NCI-H2171 treated with DMSO at 0.1 percent for 48 hours (cell line): ENCODE measurements around the gene GADD45GIP1.
A peak's percentile ranks its signal among the peaks of the same experiment; 100 is the strongest.
"Not testable (repeated sequence)": the region's sequence is repeated elsewhere in the genome, so short reads cannot be mapped to it uniquely, and the experiment has no call there.

Experiments
- DNase-seq: peaks from one replicate; lab custom pipeline; 2025; lab: John Stamatoyannopoulos, UW

GADD45GIP1 gene

GRCh38 chr19:12939975-12940423 is 17.0 kb downstream of the GADD45GIP1 start:
- no peak for DNase-seq

- DNase-seq = no peak
Measured at GRCh38 chr19:12938779-12939601, 18.0 kb downstream of the GADD45GIP1 start.

- peak; percentile 98 for DNase-seq
Measured at GRCh38 chr19:12937927-12938778, 18.9 kb downstream of the GADD45GIP1 start, which contains the start of gene CALR. TSS of gene CALR (plus strand) at chr19:12938609. CDS start at chr19:12938680, 71 bp downstream.

GRCh38 chr19:12937093-12937926 is 19.7 kb downstream of the GADD45GIP1 start:
- peak; percentile 63 for DNase-seq

- DNase-seq = peak; percentile 22
Measured at GRCh38 chr19:12936582-12936981, 20.4 kb downstream of the GADD45GIP1 start.

- DNase-seq = no peak
Measured at GRCh38 chr19:12935071-12935470, 22.0 kb downstream of the GADD45GIP1 start.

- DNase-seq = peak; percentile 92
Measured at GRCh38 chr19:12933287-12934072, 23.5 kb downstream of the GADD45GIP1 start, which contains the start of gene FARSA. TSS of gene FARSA (minus strand) at chr19:12933711. CDS start at chr19:12933696, 15 bp downstream.

GRCh38 chr19:12932392-12933286 is 24.4 kb downstream of the GADD45GIP1 start:
- DNase-seq = no peak

GRCh38 chr19:12930002-12930645 is 26.9 kb downstream of the GADD45GIP1 start:
- no peak for DNase-seq

GRCh38 chr19:12924621-12925310 is 32.3 kb downstream of the GADD45GIP1 start:
- no peak for DNase-seq

- no peak for DNase-seq
Measured at GRCh38 chr19:12922959-12923358, 34.1 kb downstream of the GADD45GIP1 start.

GRCh38 chr19:12921047-12921446 is 36.0 kb downstream of the GADD45GIP1 start:
- DNase-seq = no peak

GRCh38 chr19:12918253-12918652 is 38.8 kb downstream of the GADD45GIP1 start:
- no peak for DNase-seq

GRCh38 chr19:12915860-12916259 is 41.2 kb downstream of the GADD45GIP1 start:
- DNase-seq = not testable (repeated sequence)

- DNase-seq = no peak
Measured at GRCh38 chr19:12913851-12914690, 43.0 kb downstream of the GADD45GIP1 start.

- peak; percentile 98 for DNase-seq
Measured at GRCh38 chr19:12913011-12913561, 43.9 kb downstream of the GADD45GIP1 start.

GRCh38 chr19:12912571-12912970 is 44.5 kb downstream of the GADD45GIP1 start:
- peak; percentile 89 for DNase-seq
